Measurements from ENCODE around the gene PTPN14. TPM values are rescaled to one million over a fixed set of nuclear protein-coding genes. Genes with fewer than 3 reads are reported as not detected.

Gene PTPN14
- total and polyA plus RNA-seq, 2 of the 4 experiments (the other 2 are of a cell fraction) = 21.5 to 31.7 TPM

DNA sequence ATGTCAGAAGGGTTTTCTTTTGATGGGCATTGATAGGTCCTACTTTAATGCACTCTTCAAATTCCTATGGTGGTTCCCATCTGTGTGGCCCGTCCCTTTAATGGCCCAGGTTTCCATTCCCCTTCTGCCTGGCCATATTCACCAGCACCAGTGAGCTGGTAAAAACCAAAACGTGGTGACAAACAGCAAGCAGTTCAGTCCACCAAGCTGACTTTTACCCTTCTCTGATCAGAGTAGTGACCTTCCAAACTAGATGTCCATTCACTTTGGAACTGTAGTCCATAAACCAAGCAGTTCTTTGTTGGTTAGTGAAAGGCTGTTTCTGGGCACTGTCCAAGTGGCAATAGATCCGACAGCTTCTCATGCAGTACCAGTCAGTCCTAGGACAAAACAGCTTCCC, 209.9 kb downstream of the PTPN14 start:
- dilution Hi-C loops (cut with HindIII; ENCODE audit: low sequenced_read_pairs, unreplicated experiment) = no loop called here
- Histone ChIP-seq H4K91ac (ENCODE audit: insufficient read depth, low read depth, low read length) (no peak overlapping the region), H4K20me1 (ENCODE audit: insufficient read depth, low read length) (no peaks in the 10 kb centered on the region), H3K14ac (replicated peaks; ENCODE audit: low read depth, low read length) (no peak overlapping the region), H4K5ac (ENCODE audit: low read depth, low read length) (no peak overlapping the region), H3K36me3 (ENCODE audit: control insufficient read depth, insufficient read depth, low read length) (peaks cover 16% of the 10 kb centered on the region), H2AK9ac (replicated peaks; ENCODE audit: low read depth, low read length, poor library complexity) (no peak overlapping the region), H3K4me1 (ENCODE audit: control insufficient read depth, insufficient read depth, low read length) (peaks cover 8% of the 10 kb centered on the region), H3K9ac (ENCODE audit: low read depth, low read length) (no peak overlapping the region), H3K9me1 (ENCODE audit: insufficient read depth, low read length) (peaks cover 12% of the 10 kb centered on the region), H3K56ac (ENCODE audit: extremely low read depth, insufficient read depth, low read length) (no peak overlapping the region), H4K8ac (ENCODE audit: low read depth in 2 of 2, low read length in 2 of 2) (no peak overlapping the region), H2BK5ac (ENCODE audit: low read depth, low read length, poor library complexity, severe bottlenecking) (no peak overlapping the region), H3K4ac (ENCODE audit: low read depth, low read length) (no peak overlapping the region), H3K23ac (ENCODE audit: low read depth, low read length) (no peak overlapping the region), H3K4me3 (ENCODE audit: insufficient read depth, low read depth, low read length) (no peak overlapping the region), H2BK20ac (ENCODE audit: low read depth, low read length) (no peak overlapping the region), H3K9me3 (ENCODE audit: control insufficient read depth, insufficient read depth, low read length) (no peaks in the 10 kb centered on the region), H2BK120ac (ENCODE audit: low read depth, low read length) (no peak overlapping the region), H2AFZ (replicated peaks; ENCODE audit: low read length, poor library complexity) (no peak overlapping the region), H3K27ac (ENCODE audit: insufficient read depth, low read length) (no peak overlapping the region), H2BK15ac (ENCODE audit: low read depth, low read length) (no peak overlapping the region), H3K4me2 (ENCODE audit: low read depth, low read length) (no peak overlapping the region), H2AK5ac (ENCODE audit: low read depth, low read length) (no peak overlapping the region), H3K18ac (ENCODE audit: low read depth, low read length) (no peak overlapping the region), H3K27me3 (ENCODE audit: control insufficient read depth, insufficient read depth, low read length) (no peaks in the 10 kb centered on the region), H3K79me1 (ENCODE audit: low read depth in 1 of 2, low read length in 2 of 2) (peaks cover 0 to 15% of the 10 kb centered on the region in 2 experiments; a peak in 1 of 4 replicates)
- in situ Hi-C loops (cut with MboI; ENCODE audit: low sequenced_read_pairs) = no loop called here
- ChIA-PET POLR2A (ENCODE audit: unreplicated experiment) (no interaction called here), CTCF (interaction anchor here (1.2 kb wide), 1 partner anchor 9 kb away, joined by 3 read pairs; no protein-coding TSS in a partner anchor)
- intact Hi-C loops (cut with micrococcal nuclease) = no loop called here
- no peak for ATAC-seq (ENCODE audit: low read depth)
- BruUV-seq (replicated peaks) = no TSS peak
- no CpG with 5 or more reads among the region's 3 CpGs for WGBS, 2 experiments (ENCODE audit: extremely low coverage in 2 of 2, insufficient read length in 1 of 2)
- DNase-seq = no peak
- TF ChIP-seq ELK1 (IDR thresholded peaks at IDR 0.05; ENCODE audit: borderline replicate concordance, low read depth, low read length) (no peak), RCOR1 (IDR thresholded peaks at IDR 0.05; ENCODE audit: insufficient replicate concordance, low read length) (no peak), MXI1 (IDR thresholded peaks at IDR 0.05; ENCODE audit: borderline replicate concordance, low read depth, low read length) (no peak), CTCF (conservative IDR thresholded peaks at IDR 0.05; ENCODE audit: low read depth, low read length) (no peak), SMC3 (IDR thresholded peaks at IDR 0.05; ENCODE audit: low read depth, low read length) (no peak), MAFK (IDR thresholded peaks at IDR 0.05; ENCODE audit: low read depth, low read length) (no peak), USF2 (IDR thresholded peaks at IDR 0.05; ENCODE audit: low read depth, low read length) (no peak), CEBPB (IDR thresholded peaks at IDR 0.05; ENCODE audit: low read depth, low read length) (no peak), POLR2A (IDR thresholded peaks at IDR 0.05; ENCODE audit: low read depth, low read length) (no peak), RFX5 (IDR thresholded peaks at IDR 0.05; ENCODE audit: low read depth, low read length) (no peak), CHD1 (IDR thresholded peaks at IDR 0.05; ENCODE audit: low read depth, low read length) (no peak), NFE2L2 (IDR thresholded peaks at IDR 0.05; ENCODE audit: low read depth, low read length) (no peak), BHLHE40 (IDR thresholded peaks at IDR 0.05; ENCODE audit: low read depth, low read length) (no peak), RAD21 (IDR thresholded peaks at IDR 0.05; ENCODE audit: low read length) (no peak), MAZ (IDR thresholded peaks at IDR 0.05; ENCODE audit: borderline replicate concordance, low read depth, low read length) (no peak), FOS (IDR thresholded peaks at IDR 0.05; ENCODE audit: low read depth, low read length) (no peak)

Data from IMR-90 (cell line).